ENCODE results near the gene TMOD4. TPM values are rescaled to one million over a fixed set of nuclear protein-coding genes. Genes with fewer than 3 reads are reported as not detected.

TMOD4 gene
- total RNA-seq, 2 experiments from 2014 or later = 1.4 TPM; not detected in 1

- Histone ChIP-seq H3K4me1 (ENCODE audit: insufficient read depth, low read length, poor library complexity, severe bottlenecking) (peaks cover 12% of the 10 kb centered on the region), H3K4me2 (ENCODE audit: low read length) (no peak overlapping the region), H3K9me3 (ENCODE audit: low read length) (no peaks in the 10 kb centered on the region), H3K27ac (ENCODE audit: low read depth, low read length, poor library complexity, severe bottlenecking) (no peak overlapping the region), H3K36me3 (ENCODE audit: insufficient read depth, low read length) (peaks cover 70% of the 10 kb centered on the region), H3K9me2 (ENCODE audit: insufficient read depth, low read length) (no peaks in the 10 kb centered on the region), H3K79me2 (ENCODE audit: insufficient read depth, low read depth, low read length) (peaks cover 10% of the 10 kb centered on the region), H4K20me1 (ENCODE audit: insufficient read depth, low read length) (no peaks in the 10 kb centered on the region), H3K4me3 (ENCODE audit: low read depth, low read length, poor library complexity, severe bottlenecking) (no peak overlapping the region), H2AFZ (ENCODE audit: low read length) (no peak overlapping the region)
- ChIA-PET CTCF (ENCODE audit: unreplicated experiment) (no interaction called here), POLR2A (interaction anchor here (0.7 kb wide), 1 partner anchor 27 kb away, joined by 3 read pairs; no protein-coding TSS in a partner anchor)
- intact Hi-C loops (cut with micrococcal nuclease; ENCODE audit: unreplicated experiment) = no loop called here
- no TSS peak for BruUV-seq (replicated peaks)
- no peak for DNase-seq (ENCODE audit: low spot score)
- no peak for TF ChIP-seq EZH2phosphoT487 (IDR thresholded peaks at IDR 0.05; ENCODE audit: borderline replicate concordance, low read depth, low read length)
- TF ChIP-seq CTCF (conservative IDR thresholded peaks at IDR 0.05; ENCODE audit: low read length) = no peak
These were observed 8.4 kb upstream of the TMOD4 start for GRCh38 chr1:151184211-151184610.

- Histone ChIP-seq H3K4me1 (ENCODE audit: insufficient read depth, low read length, poor library complexity, severe bottlenecking) (no peaks in the 10 kb centered on the region), H3K9me3 (ENCODE audit: low read length) (no peaks in the 10 kb centered on the region), H4K20me1 (ENCODE audit: insufficient read depth, low read length) (no peaks in the 10 kb centered on the region), H3K4me3 (ENCODE audit: low read depth, low read length, poor library complexity, severe bottlenecking) (no peak overlapping the region), H3K36me3 (ENCODE audit: insufficient read depth, low read length) (peaks cover 60% of the 10 kb centered on the region), H3K4me2 (ENCODE audit: low read length) (no peak overlapping the region), H3K27ac (ENCODE audit: low read depth, low read length, poor library complexity, severe bottlenecking) (no peak overlapping the region), H3K79me2 (ENCODE audit: insufficient read depth, low read depth, low read length) (no peaks in the 10 kb centered on the region), H3K9me2 (ENCODE audit: insufficient read depth, low read length) (no peaks in the 10 kb centered on the region), H2AFZ (ENCODE audit: low read length) (no peak overlapping the region)
- no peak for TF ChIP-seq EZH2phosphoT487 (IDR thresholded peaks at IDR 0.05; ENCODE audit: borderline replicate concordance, low read depth, low read length)
- TF ChIP-seq CTCF (conservative IDR thresholded peaks at IDR 0.05; ENCODE audit: low read length) = no peak
- ChIA-PET POLR2A (interaction anchor here (0.7 to 1.7 kb wide), 3 partner anchors 10 to 13 kb away, joined by 3 to 6 read pairs (median 3); no protein-coding TSS in a partner anchor), CTCF (ENCODE audit: unreplicated experiment) (interaction anchor here (1.0 kb wide), 1 partner anchor 13 kb away, joined by 3 read pairs; the partner anchor contains the start of gene VPS72)
- DNase-seq (ENCODE audit: low spot score) = no peak
- intact Hi-C loops (cut with micrococcal nuclease; ENCODE audit: unreplicated experiment) = no loop called here
- TSS peak; percentile 72 for BruUV-seq (replicated peaks)
These were observed 799 bp upstream of the TMOD4 start for GRCh38 chr1:151176514-151177045.

GRCh38 chr1:151175041-151175741 is 590 bp downstream of the TMOD4 start:
- ChIA-PET CTCF (ENCODE audit: unreplicated experiment) (interaction anchor here (1.0 kb wide), 1 partner anchor 14 kb away, joined by 3 read pairs; the partner anchor contains the start of gene VPS72), POLR2A (no interaction called here)
- intact Hi-C loops (cut with micrococcal nuclease; ENCODE audit: unreplicated experiment) = no loop called here
- no peak overlapping the region for H2AFZ ChIP-seq (ENCODE audit: low read length)
- no peaks in the 10 kb centered on the region for H3K4me1 ChIP-seq (ENCODE audit: insufficient read depth, low read length, poor library complexity, severe bottlenecking)
- peaks cover 53% of the 10 kb centered on the region for H3K36me3 ChIP-seq (ENCODE audit: insufficient read depth, low read length)
- H3K27ac ChIP-seq (ENCODE audit: low read depth, low read length, poor library complexity, severe bottlenecking) = no peak overlapping the region
- H3K9me2 ChIP-seq (ENCODE audit: insufficient read depth, low read length) = no peaks in the 10 kb centered on the region
- DNase-seq (ENCODE audit: low spot score) = no peak
- TF ChIP-seq EZH2phosphoT487 (IDR thresholded peaks at IDR 0.05; ENCODE audit: borderline replicate concordance, low read depth, low read length) (no peak), CTCF (conservative IDR thresholded peaks at IDR 0.05; ENCODE audit: low read length) (no peak)
- H3K79me2 ChIP-seq (ENCODE audit: insufficient read depth, low read depth, low read length) = no peaks in the 10 kb centered on the region
- no peaks in the 10 kb centered on the region for H3K9me3 ChIP-seq (ENCODE audit: low read length)
- H4K20me1 ChIP-seq (ENCODE audit: insufficient read depth, low read length) = no peaks in the 10 kb centered on the region
- BruUV-seq (replicated peaks) = no TSS peak
- no peak overlapping the region for H3K4me2 ChIP-seq (ENCODE audit: low read length)
- H3K4me3 ChIP-seq (ENCODE audit: low read depth, low read length, poor library complexity, severe bottlenecking) = no peak overlapping the region

Measured in OCI-LY7 (cell line).